ENCODE measurements around the gene PPFIBP2. TPM values are rescaled to one million over a fixed set of nuclear protein-coding genes. Genes with fewer than 3 reads are reported as not detected.

The PPFIBP2 gene
- total RNA-seq, 3 donors from 2014 or later, result 32.3 to 56.1 (median 43.3) TPM

DNA sequence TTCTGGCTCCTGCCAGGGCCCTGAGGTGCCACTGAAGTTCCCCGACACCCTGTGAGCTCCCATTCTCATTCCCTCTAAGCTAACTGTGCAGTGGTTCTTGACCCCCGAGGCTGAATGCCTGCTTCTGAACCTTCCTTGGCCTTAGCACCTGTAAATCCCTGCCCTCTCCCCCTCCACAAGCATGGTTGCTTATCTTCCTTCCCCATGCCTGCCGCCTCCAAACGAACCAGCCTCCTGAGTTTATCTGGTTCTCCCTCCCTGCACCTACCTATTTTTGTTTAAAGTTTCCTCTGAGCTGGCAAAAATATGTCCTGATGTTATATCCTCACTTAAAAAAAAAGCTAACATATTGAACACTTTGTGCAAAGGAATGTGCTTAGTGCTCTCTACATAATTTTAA is 33.9 kb downstream of the PPFIBP2 start:
- Histone ChIP-seq H3K4me3 (no peak overlapping the region), H3K9me3 (no peaks in the 10 kb centered on the region), H3K36me3 (no peaks in the 10 kb centered on the region), H3K4me1 (no peaks in the 10 kb centered on the region), H3K27me3 (no peaks in the 10 kb centered on the region), H3K27ac (no peak overlapping the region)
- intact Hi-C loops (cut with DNase I; ENCODE audit: low total_unique reads), result no loop called here
- no peak for TF ChIP-seq POLR2A (IDR thresholded peaks at IDR 0.05)
- no peak for TF ChIP-seq CTCF (IDR thresholded peaks at IDR 0.05)
- no peak for TF ChIP-seq POLR2AphosphoS5 (IDR thresholded peaks at IDR 0.05)
- no peak for DNase-seq (ENCODE audit: low spot score in 2 of 2)

DNA sequence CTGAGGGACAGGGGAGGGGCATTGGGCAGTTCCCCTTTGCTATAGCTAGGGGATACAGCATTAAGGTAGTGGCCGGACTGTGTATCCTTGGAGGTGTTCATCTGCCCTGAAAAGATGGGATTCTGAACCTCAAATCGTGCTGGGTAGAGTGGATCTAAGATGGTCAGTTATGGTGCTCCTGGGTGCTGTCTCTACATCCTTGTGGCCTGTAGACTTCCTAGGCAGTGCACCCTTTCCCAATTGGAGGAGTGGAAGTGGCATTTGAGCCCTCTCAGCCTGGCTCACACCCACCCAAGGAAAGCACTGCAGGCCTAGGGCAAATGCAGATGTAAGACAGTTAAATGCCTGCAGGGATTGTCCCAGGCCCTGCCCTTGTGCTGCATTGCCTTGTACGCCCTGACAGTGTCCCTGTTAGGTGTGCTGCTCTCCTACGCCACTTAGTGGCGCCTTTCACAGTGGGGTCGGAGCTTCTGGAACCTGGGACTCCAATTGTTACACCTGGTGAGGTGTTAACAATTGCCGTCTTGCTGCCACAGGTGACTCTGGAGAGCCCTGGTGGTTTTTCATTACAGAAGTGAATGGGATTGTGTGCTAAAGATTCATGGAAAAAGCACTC is 35.0 kb downstream of the PPFIBP2 start:
- intact Hi-C loops (cut with DNase I; ENCODE audit: low total_unique reads), result no loop called here
- Histone ChIP-seq H3K36me3 (no peaks in the 10 kb centered on the region), H3K4me1 (no peaks in the 10 kb centered on the region), H3K27me3 (no peaks in the 10 kb centered on the region), H3K9me3 (no peaks in the 10 kb centered on the region), H3K27ac (no peak overlapping the region), H3K4me3 (no peak overlapping the region)
- TF ChIP-seq POLR2A (IDR thresholded peaks at IDR 0.05) (no peak), CTCF (IDR thresholded peaks at IDR 0.05) (peak in 1 of 3 donors; percentile 23)
- no peak for DNase-seq (ENCODE audit: low spot score in 2 of 2)

DNA sequence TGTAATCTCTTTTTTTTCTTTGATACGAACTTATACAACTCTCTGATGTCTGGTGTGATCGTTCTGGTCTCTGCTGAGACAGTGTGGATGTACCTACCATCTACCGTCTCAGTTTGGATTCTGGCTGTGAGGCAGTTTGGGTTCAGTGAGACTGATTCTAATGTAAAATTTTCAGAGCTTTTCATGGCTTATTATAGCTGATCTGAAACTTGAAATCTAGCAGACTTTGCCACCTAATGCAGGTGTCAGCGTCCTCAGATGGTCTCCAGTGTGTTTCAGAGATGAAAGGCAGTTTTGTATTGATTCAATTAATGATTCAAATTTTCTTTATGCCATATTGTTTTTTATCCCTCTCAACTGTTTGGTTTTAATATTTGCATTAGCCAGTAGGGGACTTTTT is 35.9 kb downstream of the PPFIBP2 start:
- DNase-seq (ENCODE audit: low spot score in 2 of 2), result no peak
- Histone ChIP-seq H3K27me3 (no peaks in the 10 kb centered on the region), H3K4me3 (no peak overlapping the region), H3K9me3 (no peaks in the 10 kb centered on the region), H3K27ac (no peak overlapping the region), H3K36me3 (no peaks in the 10 kb centered on the region), H3K4me1 (no peaks in the 10 kb centered on the region)
- TF ChIP-seq POLR2AphosphoS5 (IDR thresholded peaks at IDR 0.05), result no peak
- no peak for TF ChIP-seq POLR2A (IDR thresholded peaks at IDR 0.05)
- TF ChIP-seq CTCF (IDR thresholded peaks at IDR 0.05), result no peak
- intact Hi-C loops (cut with DNase I; ENCODE audit: low total_unique reads), result no loop called here

DNA sequence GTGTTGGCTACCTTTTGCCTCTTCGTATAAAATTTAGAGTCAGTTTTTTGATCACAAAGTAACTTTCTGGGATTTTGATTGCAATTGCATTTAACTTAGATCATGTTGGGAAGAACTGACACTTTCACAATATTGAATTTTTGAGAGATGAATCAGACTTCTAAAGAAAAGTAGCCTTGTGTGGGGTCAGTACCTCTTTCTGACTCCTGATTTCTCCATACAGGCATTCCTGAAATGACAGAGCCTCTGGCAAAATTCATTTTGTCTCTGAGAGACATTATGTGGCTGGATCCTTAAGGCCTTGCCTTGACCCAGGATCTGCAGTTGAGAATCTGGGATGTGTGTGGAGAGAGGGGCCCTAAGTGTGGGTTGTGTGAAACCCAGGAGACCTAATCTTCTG is 37.8 kb downstream of the PPFIBP2 start:
- Histone ChIP-seq H3K9me3 (no peaks in the 10 kb centered on the region), H3K27me3 (no peaks in the 10 kb centered on the region), H3K4me1 (no peaks in the 10 kb centered on the region), H3K4me3 (no peak overlapping the region), H3K27ac (no peak overlapping the region), H3K36me3 (no peaks in the 10 kb centered on the region)
- TF ChIP-seq CTCF (IDR thresholded peaks at IDR 0.05) (no peak), POLR2AphosphoS5 (IDR thresholded peaks at IDR 0.05) (no peak), POLR2A (IDR thresholded peaks at IDR 0.05) (no peak)
- DNase-seq (ENCODE audit: low spot score in 2 of 2), result no peak
- intact Hi-C loops (cut with DNase I; ENCODE audit: low total_unique reads), result no loop called here

GRCh38 chr11:7552666-7553065 is 38.9 kb downstream of the PPFIBP2 start:
- intact Hi-C loops (cut with DNase I; ENCODE audit: low total_unique reads), result no loop called here
- no peak for DNase-seq (ENCODE audit: low spot score in 2 of 2)
- no peak overlapping the region for H3K4me3 ChIP-seq
- H3K27me3 ChIP-seq, result no peaks in the 10 kb centered on the region
- TF ChIP-seq POLR2A (IDR thresholded peaks at IDR 0.05) (no peak), POLR2AphosphoS5 (IDR thresholded peaks at IDR 0.05) (no peak), CTCF (IDR thresholded peaks at IDR 0.05) (no peak)
- H3K36me3 ChIP-seq, result no peaks in the 10 kb centered on the region
- no peak overlapping the region for H3K27ac ChIP-seq
- H3K9me3 ChIP-seq, result no peaks in the 10 kb centered on the region
- no peaks in the 10 kb centered on the region for H3K4me1 ChIP-seq

Data from breast epithelium (tissue), 4 donors.